HepG2 (cell line): ENCODE measurements around the gene PLEKHG2. TPM values are rescaled to one million over a fixed set of nuclear protein-coding genes. Genes with fewer than 3 reads are reported as not detected.

ENCODE experiments used
- ATAC-seq: fragments of 200-7000 bp; cut with Tn5 transposase; 3 replicates; pipeline ENCODE4 v1.9.1; 2020; ENCODE audit warnings: mild to moderate bottlenecking, moderate library complexity
- BruUV-seq: library from RNA; stranded (reverse); fragments of 400-500 nt; replicated peaks from 2 replicates; lab custom pipeline; 2021; lab: Mats Ljungman, UMichigan
- CTCF ChIA-PET: fragments of 300-600 bp; formaldehyde crosslinking; extraction: SDS; loops from one replicate; lab custom pipeline; 2021; ENCODE audit warnings: low total read pairs, inconsistent platforms, low intra/inter-chr PET ratio; lab: Yijun Ruan, JAX
- POLR2A ChIA-PET: fragments of 350-600 bp; sonication (Branson Sonifier 250); formaldehyde crosslinking; loops from one replicate; lab custom pipeline; 2020; ENCODE audit warnings: antibody characterized with exemption, inconsistent platforms; lab: Yijun Ruan, JAX
- DNase-seq: peaks from one replicate; pipeline ENCODE4 v3.0.0-alpha.2; 2015; ENCODE audit warnings: low spot score
- FAIRE-seq: peaks from 3 replicates; lab custom pipeline; 2011; peaks lifted over from hg19 to GRCh38; lab: Jason Lieb, UNC
- H2AFZ ChIP-seq: one replicate; pipeline ENCODE4 v1.6.1; 2011; ENCODE audit warnings: low read length, inconsistent platforms
- H3K27ac ChIP-seq: fragments of 300-600 bp; 3 replicates; pipeline ENCODE4 v1.8.0; 2011; ENCODE audit warnings: mixed run types, mild to moderate bottlenecking, mixed read lengths, low read length, inconsistent platforms; ENCODE audit not compliant: insufficient read depth; ENCODE audit errors: extremely low read length
- H3K27me3 ChIP-seq, 2 experiments: fragments of 200-600 bp in 1 of 2; 2 replicates in 1 of 2; 3 replicates in 1 of 2; pipeline versions ENCODE4 v1.6.0 to v1.8.0; 2011; ENCODE audit warnings: low read length in 2 of 2, mild to moderate bottlenecking in 2 of 2, moderate library complexity in 2 of 2, inconsistent platforms in 1 of 2; ENCODE audit not compliant: insufficient read depth in 2 of 2, control insufficient read depth in 1 of 2
- H3K36me3 ChIP-seq, 2 experiments: fragments of 200-600 bp in 1 of 2; replicated peaks in 1 of 2; 2 replicates in 1 of 2; 3 replicates in 1 of 2; pipeline versions ENCODE4 v1.5.1 to v1.8.0; 2011; ENCODE audit warnings: low read length in 2 of 2, inconsistent platforms in 1 of 2; ENCODE audit not compliant: insufficient read depth in 2 of 2, control insufficient read depth in 1 of 2
- H3K4me1 ChIP-seq: 2 replicates; pipeline ENCODE4 v1.5.1; 2012; ENCODE audit warnings: low read length, inconsistent platforms; ENCODE audit not compliant: insufficient read depth
- H3K4me2 ChIP-seq: 2 replicates; pipeline ENCODE4 v1.6.0; 2011; ENCODE audit warnings: low read depth, low read length, inconsistent platforms
- H3K4me3 ChIP-seq, 3 experiments: fragments of 200-600 bp in 1 of 3; sonication (generic), shearing (Covaris generic) in 1 of 3; replicated peaks in 1 of 3; 2 replicates each; pipeline ENCODE4 v1.5.1; 2011 to 2016; ENCODE audit warnings: low read length in 3 of 3, inconsistent platforms in 2 of 3, low read depth in 2 of 3, mild to moderate bottlenecking in 2 of 3, control low read depth in 1 of 3, mixed read lengths in 1 of 3; ENCODE audit not compliant: insufficient read depth in 1 of 3
- H3K79me2 ChIP-seq: one replicate; pipeline ENCODE4 v1.6.1; 2011; ENCODE audit warnings: low read length, inconsistent platforms; ENCODE audit not compliant: insufficient read depth
- H3K9ac ChIP-seq: 2 replicates; pipeline ENCODE4 v1.6.0; 2011; ENCODE audit warnings: mild to moderate bottlenecking, low read depth, low read length, inconsistent platforms; ENCODE audit not compliant: insufficient read depth
- H3K9me3 ChIP-seq: 2 replicates; pipeline ENCODE4 v1.5.1; 2012; ENCODE audit warnings: mild to moderate bottlenecking, low read length
- H4K20me1 ChIP-seq: 2 replicates; pipeline ENCODE4 v1.6.0; 2011; ENCODE audit warnings: inconsistent platforms, mild to moderate bottlenecking, low read length, moderate library complexity; ENCODE audit not compliant: insufficient read depth
- CEBPG ChIP-seq: IDR thresholded peaks from 2 replicates; pipeline ENCODE4 v1.6.1; 2016
- DZIP1 ChIP-seq: sonication (generic); formaldehyde crosslinking; IDR thresholded peaks from 2 replicates; pipeline ENCODE4 v1.5.0; 2020; ENCODE audit warnings: mild to moderate bottlenecking, missing genetic modification reagents
- FOSL1 ChIP-seq: sonication (generic); formaldehyde crosslinking; IDR thresholded peaks from 2 replicates; pipeline ENCODE4 v1.9.0; 2021; ENCODE audit warnings: missing genetic modification reagents, borderline replicate concordance
- HDAC2 ChIP-seq: sonication (generic); formaldehyde crosslinking; IDR thresholded peaks from 2 replicates; pipeline ENCODE4 v1.4.0; 2020; ENCODE audit warnings: missing genetic modification reagents
- HNRNPLL ChIP-seq: fragments of 200-400 bp; formaldehyde crosslinking; IDR thresholded peaks from 2 replicates; pipeline ENCODE4 v1.6.1; 2017; ENCODE audit warnings: mild to moderate bottlenecking, low read depth, low read length; ENCODE audit not compliant: poor library complexity, severe bottlenecking
- KLF15 ChIP-seq: sonication (generic); formaldehyde crosslinking; IDR thresholded peaks from 2 replicates; pipeline ENCODE4 v1.8.1; 2023; ENCODE audit warnings: borderline replicate concordance, mild to moderate bottlenecking, inconsistent platforms, missing genetic modification reagents, mixed read lengths
- MAFF ChIP-seq: IDR thresholded peaks from 2 replicates; pipeline ENCODE4 v1.6.1; 2011; ENCODE audit warnings: low read depth, low read length, improper control_type of control experiment
- MBNL3 ChIP-seq: fragments of 250-450 bp; sonication (Bioruptor Pico); conservative IDR thresholded peaks from 2 replicates; pipeline ENCODE4 v1.8.0; 2022; ENCODE audit warnings: mild to moderate bottlenecking, inconsistent platforms
- MEIS1 ChIP-seq: sonication (generic); formaldehyde crosslinking; IDR thresholded peaks from 2 replicates; pipeline ENCODE4 v1.9.0; 2021; ENCODE audit warnings: mild to moderate bottlenecking, missing genetic modification reagents, moderate library complexity, borderline replicate concordance
- RORA ChIP-seq: sonication (generic); formaldehyde crosslinking; IDR thresholded peaks from 2 replicates; pipeline ENCODE4 v1.5.0; 2020; ENCODE audit warnings: mild to moderate bottlenecking, missing genetic modification reagents, moderate library complexity
- SRSF9 ChIP-seq: fragments of 200-400 bp; formaldehyde crosslinking; IDR thresholded peaks from 2 replicates; pipeline ENCODE4 v1.6.1; 2018; ENCODE audit warnings: borderline replicate concordance, mild to moderate bottlenecking, low read depth, low read length; ENCODE audit not compliant: insufficient read depth, poor library complexity, severe bottlenecking
- ZNF318 ChIP-seq: sonication (generic); formaldehyde crosslinking; IDR thresholded peaks from 2 replicates; pipeline ENCODE4 v1.4.0; 2020; ENCODE audit warnings: mild to moderate bottlenecking, missing genetic modification reagents
- ZNF446 ChIP-seq: sonication (generic); formaldehyde crosslinking; IDR thresholded peaks from 2 replicates; pipeline ENCODE4 v1.5.0; 2020; ENCODE audit warnings: mild to moderate bottlenecking, missing genetic modification reagents
- ZNF619 ChIP-seq: sonication (generic); formaldehyde crosslinking; IDR thresholded peaks from 2 replicates; pipeline ENCODE4 v1.4.0; 2020; ENCODE audit warnings: mild to moderate bottlenecking, missing genetic modification reagents
- ZNF703 ChIP-seq: sonication (generic); formaldehyde crosslinking; IDR thresholded peaks from 2 replicates; pipeline ENCODE4 v1.5.1; 2020; ENCODE audit warnings: missing genetic modification reagents, mild to moderate bottlenecking, moderate library complexity, borderline replicate concordance
- WGBS: methylation state at CpG from one replicate; pipeline ENCODE4 v1.1.6; 2017; ENCODE audit warnings: low lambda C conversion rate; 5-methylcytosine and 5-hydroxymethylcytosine counted together
- in situ Hi-C: cut with HindIII; loops from 2 replicates; pipeline ENCODE4 v1.10.0; 2017; ENCODE audit warnings: low pct_unique_long_range_greater_than_20kb; ENCODE audit not compliant: extremely low pct_ligation_motif_present
- intact Hi-C: fragments of 100-400 bp; cut with micrococcal nuclease; formaldehyde crosslinking; loops from one replicate; pipeline ENCODE4 v1.10.0; 2022; ENCODE audit not compliant: unreplicated experiment
- polyA plus RNA-seq, 8 experiments: library from polyadenylated mRNA; depleted of rRNA in 3 of 8; stranded (reverse) in 7 of 8; unstranded in 1 of 8; fragments of >200 nt; fragmentation: Illumina TruSeq in 4 of 8; extraction: Trizol in 4 of 8; gene quantifications; 2 replicates each; pipeline versions ENCODE4 v1.2.1 to v1.2.3, GENCODE V29; 2011 to 2016; ENCODE audit warnings: low read depth in 4 of 8, missing spikeins in 1 of 8, mixed read lengths in 1 of 8; ENCODE audit not compliant: insufficient read depth in 1 of 8
- total RNA-seq, 5 experiments: library from RNA; depleted of rRNA; stranded (reverse); fragments of >200 nt; fragmentation: Illumina TruSeq; extraction: Trizol; gene quantifications; 2 replicates each; pipeline ENCODE4 v1.2.3, GENCODE V29; 2016; ENCODE audit warnings: low read depth in 1 of 5

The PLEKHG2 gene
- total and polyA plus RNA-seq, 2 of the 13 experiments (the other 11 are each of a cell fraction or from before 2014, with no cell fraction given) = 3.6 to 6.8 TPM

GRCh38 chr19:39386557-39386956 lies 25.9 kb upstream of the PLEKHG2 start:
- DNase-seq (no peak), ATAC-seq (no peak), FAIRE-seq (no peak)
- BruUV-seq = no TSS peak
- Histone ChIP-seq H3K4me2 (no peak overlapping the region), H3K27me3 (no peaks in the 10 kb centered on the region), H3K9ac (no peak overlapping the region), H4K20me1 (no peaks in the 10 kb centered on the region), H2AFZ (no peak overlapping the region), H3K36me3 (peaks cover 20 to 63% of the 10 kb centered on the region in 2 experiments), H3K27ac (no peak overlapping the region), H3K4me1 (peaks cover 13% of the 10 kb centered on the region), H3K9me3 (no peaks in the 10 kb centered on the region), H3K79me2 (peaks cover 12% of the 10 kb centered on the region), H3K4me3 (no peak overlapping the region)
- 98% methylated on average over 7 of the region's 7 CpGs for WGBS
- in situ Hi-C loops = no loop called here
- POLR2A ChIA-PET = interaction anchor here (0.8 kb wide), 1 partner anchor 49 kb away, joined by 3 read pairs; the partner anchor contains the start of gene RPS16
- CTCF ChIA-PET = no interaction called here
- intact Hi-C loops = no loop called here
- TF ChIP-seq CEBPG = no peak
- no peak for TF ChIP-seq HDAC2 (CRISPR knock-in tag)
- no peak for TF ChIP-seq RORA (CRISPR knock-in tag)
- no peak for TF ChIP-seq MAFF
- no peak for TF ChIP-seq ZNF446
- no peak for TF ChIP-seq MBNL3
- no peak for TF ChIP-seq MEIS1 (CRISPR knock-in tag)
- TF ChIP-seq SRSF9 = no peak
- TF ChIP-seq KLF15 = no peak
- TF ChIP-seq FOSL1 (CRISPR knock-in tag) = no peak
- no peak for TF ChIP-seq DZIP1
- no peak for TF ChIP-seq ZNF703
- TF ChIP-seq HNRNPLL = no peak
- no peak for TF ChIP-seq ZNF619 (CRISPR knock-in tag)
- no peak for TF ChIP-seq ZNF318
